CD14-positive monocyte (primary cell): ENCODE data around the gene PTPRD. TPM values are rescaled to one million over a fixed set of nuclear protein-coding genes. Genes with fewer than 3 reads are reported as not detected.

Source experiments
- DNase-seq, 3 donors: peaks; one replicate each; pipeline ENCODE4 v3.0.0-alpha.2; 2011 to 2022
- H2AFZ ChIP-seq: 2 replicates; pipeline ENCODE4 v1.6.0; 2012; ENCODE audit warnings: mild to moderate bottlenecking, low read depth, low read length, inconsistent platforms; ENCODE audit not compliant: insufficient read depth, poor library complexity, severe bottlenecking
- H3K27ac ChIP-seq, 2 donors: 1 replicate in 1 of 2; 2 replicates in 1 of 2; pipeline ENCODE4 v1.5.1; 2012 to 2013; ENCODE audit warnings: low read length in 2 of 2, control low read depth in 1 of 2, inconsistent platforms in 1 of 2, low read depth in 1 of 2, mild to moderate bottlenecking in 1 of 2
- H3K27me3 ChIP-seq, 2 donors: one replicate each; pipeline versions ENCODE4 v1.6.0 to v1.6.1; 2011 to 2013; ENCODE audit warnings: low read length in 2 of 2; ENCODE audit not compliant: control insufficient read depth in 2 of 2, insufficient read depth in 2 of 2
- H3K36me3 ChIP-seq, 2 donors: replicated peaks in 1 of 2; 1 replicate in 1 of 2; 2 replicates in 1 of 2; pipeline versions ENCODE4 v1.5.1 to v1.6.1; 2012 to 2013; ENCODE audit warnings: low read length in 2 of 2, control low read depth in 1 of 2, inconsistent platforms in 1 of 2, mild to moderate bottlenecking in 1 of 2; ENCODE audit not compliant: insufficient read depth in 2 of 2, control insufficient read depth in 1 of 2
- H3K4me1 ChIP-seq, 2 donors: 1 replicate in 1 of 2; 2 replicates in 1 of 2; pipeline versions ENCODE4 v1.5.1 to v1.6.1; 2012 to 2013; ENCODE audit warnings: low read length in 2 of 2, control low read depth in 1 of 2, inconsistent platforms in 1 of 2, mild to moderate bottlenecking in 1 of 2, moderate library complexity in 1 of 2; ENCODE audit not compliant: insufficient read depth in 2 of 2, control insufficient read depth in 1 of 2
- H3K4me2 ChIP-seq: replicated peaks from 2 replicates; pipeline ENCODE3; 2012; ENCODE audit warnings: low read length, moderate library complexity, mild to moderate bottlenecking; ENCODE audit not compliant: poor library complexity, severe bottlenecking; ENCODE audit errors: extremely low read depth
- H3K4me3 ChIP-seq, 3 experiments: fragments of 200-600 bp in 1 of 3; sonication (generic) in 1 of 3; replicated peaks in 1 of 3; 1 replicate in 2 of 3; 2 replicates in 1 of 3; pipeline ENCODE4 v1.5.1; 2011 to 2013; ENCODE audit warnings: low read length in 3 of 3, mild to moderate bottlenecking in 3 of 3, control low read depth in 2 of 3, low read depth in 2 of 3, inconsistent platforms in 1 of 3, moderate library complexity in 1 of 3
- H3K79me2 ChIP-seq: 2 replicates; pipeline ENCODE4 v1.6.0; 2012; ENCODE audit warnings: mild to moderate bottlenecking, control low read depth, inconsistent platforms, low read length, moderate library complexity; ENCODE audit not compliant: insufficient read depth
- H3K9ac ChIP-seq: 2 replicates; pipeline ENCODE4 v1.6.0; 2017; ENCODE audit warnings: low read length, mild to moderate bottlenecking; ENCODE audit not compliant: insufficient read depth, poor library complexity, severe bottlenecking
- H3K9me3 ChIP-seq, 2 donors: replicated peaks in 1 of 2; 1 replicate in 1 of 2; 2 replicates in 1 of 2; pipeline versions ENCODE4 v1.5.1 to v1.6.1; 2012 to 2013; ENCODE audit warnings: low read length in 2 of 2, control low read depth in 1 of 2; ENCODE audit not compliant: control insufficient read depth in 1 of 2, insufficient read depth in 1 of 2
- H4K20me1 ChIP-seq: 2 replicates; pipeline ENCODE4 v1.6.0; 2012; ENCODE audit warnings: mild to moderate bottlenecking, low read length, control low read depth, moderate library complexity; ENCODE audit not compliant: insufficient read depth
- H3K27ac Mint-ChIP-seq, 7 donors: one replicate each; pipeline ENCODE4 v1.8.0; 2020; ENCODE audit warnings: mild to moderate bottlenecking in 7 of 7, mixed read lengths in 7 of 7, moderate library complexity in 6 of 7, inconsistent platforms in 2 of 7
- H3K27me3 Mint-ChIP-seq, 3 donors: one replicate each; pipeline ENCODE4 v1.8.0; 2021 to 2022; ENCODE audit warnings: low read depth in 3 of 3, mild to moderate bottlenecking in 3 of 3, mixed read lengths in 3 of 3, moderate library complexity in 3 of 3, inconsistent platforms in 1 of 3
- H3K36me3 Mint-ChIP-seq, 2 donors: one replicate each; pipeline ENCODE4 v1.8.0; 2020; ENCODE audit warnings: mixed read lengths in 2 of 2, inconsistent platforms in 1 of 2, mild to moderate bottlenecking in 1 of 2
- H3K4me1 Mint-ChIP-seq: one replicate; pipeline ENCODE4 v1.8.0; 2020; ENCODE audit warnings: mild to moderate bottlenecking, mixed read lengths
- H3K4me3 Mint-ChIP-seq, 2 donors: one replicate each; pipeline ENCODE4 v1.8.0; 2020; ENCODE audit warnings: mild to moderate bottlenecking in 2 of 2, mixed read lengths in 2 of 2, moderate library complexity in 1 of 2
- H3K9me3 Mint-ChIP-seq, 7 donors: one replicate each; pipeline ENCODE4 v1.8.0; 2020 to 2022; ENCODE audit warnings: mixed read lengths in 7 of 7, mild to moderate bottlenecking in 6 of 7, moderate library complexity in 6 of 7, inconsistent platforms in 2 of 7
- WGBS: methylation state at CpG from one replicate; pipeline ENCODE4 v1.1.5; 2013; ENCODE audit warnings: missing lambda C conversion rate; ENCODE audit not compliant: insufficient coverage; 5-methylcytosine and 5-hydroxymethylcytosine counted together
- intact Hi-C, 2 donors: fragments of 100-400 bp; cut with micrococcal nuclease; formaldehyde crosslinking; loops; one replicate each; pipeline versions ENCODE4 v1.15.0 to v1.15.1; 2023
- polyA plus RNA-seq, 3 donors: library from polyadenylated mRNA; depleted of rRNA in 1 of 3; unstranded in 2 of 3; stranded (reverse) in 1 of 3; fragments of 300-500 nt in 2 of 3; fragments of >200 nt in 1 of 3; fragmentation: Illumina TruSeq in 2 of 3; gene quantifications; 1 replicate in 2 of 3; 2 replicates in 1 of 3; pipeline ENCODE4 v1.2.3, GENCODE V29; 2012 to 2021
- TF ChIP-seq, protein P1 (sequence below): fragments of 200-600 bp; IDR thresholded peaks from one replicate; pipeline ENCODE4 v1.8.0; 2022; ENCODE audit warnings: antibody characterized with exemption, mild to moderate bottlenecking

Gene PTPRD
- polyA plus RNA-seq, 3 donors: not detected

GRCh38 chr9:8579661-8580060 lies 2033.1 kb downstream of the PTPRD start:
- Mint-ChIP-seq H3K27me3 (no peaks in the 10 kb centered on the region), H3K4me3 (no peak overlapping the region), H3K9me3 (peaks cover 0 to 7% (median 2%) of the 10 kb centered on the region in 7 donors), H3K4me1 (no peaks in the 10 kb centered on the region), H3K36me3 (no peaks in the 10 kb centered on the region), H3K27ac (no peak overlapping the region)
- Histone ChIP-seq H3K9me3 (peaks cover 0 to 4% of the 10 kb centered on the region in 2 donors), H3K79me2 (no peaks in the 10 kb centered on the region), H4K20me1 (no peaks in the 10 kb centered on the region), H3K27me3 (no peaks in the 10 kb centered on the region), H3K36me3 (no peaks in the 10 kb centered on the region), H3K4me1 (no peaks in the 10 kb centered on the region), H2AFZ (no peak overlapping the region), H3K4me2 (no peak overlapping the region), H3K4me3 (no peak overlapping the region), H3K9ac (no peak overlapping the region), H3K27ac (no peak overlapping the region)
- TF ChIP-seq, protein P1, sequence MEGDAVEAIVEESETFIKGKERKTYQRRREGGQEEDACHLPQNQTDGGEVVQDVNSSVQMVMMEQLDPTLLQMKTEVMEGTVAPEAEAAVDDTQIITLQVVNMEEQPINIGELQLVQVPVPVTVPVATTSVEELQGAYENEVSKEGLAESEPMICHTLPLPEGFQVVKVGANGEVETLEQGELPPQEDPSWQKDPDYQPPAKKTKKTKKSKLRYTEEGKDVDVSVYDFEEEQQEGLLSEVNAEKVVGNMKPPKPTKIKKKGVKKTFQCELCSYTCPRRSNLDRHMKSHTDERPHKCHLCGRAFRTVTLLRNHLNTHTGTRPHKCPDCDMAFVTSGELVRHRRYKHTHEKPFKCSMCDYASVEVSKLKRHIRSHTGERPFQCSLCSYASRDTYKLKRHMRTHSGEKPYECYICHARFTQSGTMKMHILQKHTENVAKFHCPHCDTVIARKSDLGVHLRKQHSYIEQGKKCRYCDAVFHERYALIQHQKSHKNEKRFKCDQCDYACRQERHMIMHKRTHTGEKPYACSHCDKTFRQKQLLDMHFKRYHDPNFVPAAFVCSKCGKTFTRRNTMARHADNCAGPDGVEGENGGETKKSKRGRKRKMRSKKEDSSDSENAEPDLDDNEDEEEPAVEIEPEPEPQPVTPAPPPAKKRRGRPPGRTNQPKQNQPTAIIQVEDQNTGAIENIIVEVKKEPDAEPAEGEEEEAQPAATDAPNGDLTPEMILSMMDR: no peak
- 95% methylated on average over 2 of the region's 2 CpGs for WGBS
- intact Hi-C loops: no loop called here
- no peak for DNase-seq

DNA sequence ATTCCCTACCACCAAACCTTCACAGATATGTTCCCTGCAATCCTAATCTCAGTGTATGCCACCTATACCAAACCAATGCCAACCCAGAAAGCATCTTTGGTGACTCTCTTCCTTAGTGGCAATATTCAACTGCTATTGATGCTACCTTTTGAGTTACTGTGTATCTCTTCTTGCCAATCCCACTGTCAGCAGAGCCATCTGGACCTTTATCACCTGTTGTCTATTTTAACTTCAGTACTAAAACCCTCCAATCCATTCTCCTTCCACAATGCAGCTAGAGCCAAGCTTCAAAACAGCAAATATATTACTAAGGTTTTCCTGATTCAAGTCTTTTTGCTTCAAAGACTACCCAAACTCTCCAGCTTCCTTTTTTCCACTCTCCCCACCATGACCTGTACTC lies 2036.1 kb downstream of the PTPRD start:
- Mint-ChIP-seq H3K27ac (no peak overlapping the region), H3K36me3 (no peaks in the 10 kb centered on the region), H3K4me3 (no peak overlapping the region), H3K4me1 (no peaks in the 10 kb centered on the region), H3K9me3 (peaks cover 0 to 4% (median 0%) of the 10 kb centered on the region in 7 donors), H3K27me3 (no peaks in the 10 kb centered on the region)
- Histone ChIP-seq H2AFZ (no peak overlapping the region), H3K4me2 (no peak overlapping the region), H3K79me2 (no peaks in the 10 kb centered on the region), H4K20me1 (no peaks in the 10 kb centered on the region), H3K27ac (no peak overlapping the region), H3K4me1 (no peaks in the 10 kb centered on the region), H3K27me3 (no peaks in the 10 kb centered on the region), H3K9ac (no peak overlapping the region), H3K36me3 (no peaks in the 10 kb centered on the region), H3K9me3 (no peaks in the 10 kb centered on the region), H3K4me3 (no peak overlapping the region)
- no peak for DNase-seq
- intact Hi-C loops: no loop called here
- TF ChIP-seq, protein P1: no peak
